Stimulated activated effector memory CD8-positive, alpha-beta T cell treated with anti-CD3 and anti-CD28 coated beads, Interleukin-12 subunit alpha, Interleukin-12 subunit beta, amount 100 ng/mL, for 72 hours (primary cell): Measurements from ENCODE around the gene UQCC2.

Experiments
- ATAC-seq: fragments of 150-1000 bp; cut with Tn5 transposase; 2 replicates; pipeline ENCODE4 v1.10.0; 2021
- DNase-seq, 2 donors: peaks; one replicate each; pipeline ENCODE4 v3.0.0; 2021 to 2022; ENCODE audit warnings: low spot score in 2 of 2
- H3K27ac Mint-ChIP-seq: one replicate; pipeline ENCODE4 v1.8.0; 2022; ENCODE audit warnings: mild to moderate bottlenecking, mixed read lengths
- H3K36me3 Mint-ChIP-seq: one replicate; pipeline ENCODE4 v1.8.0; 2022; ENCODE audit warnings: mild to moderate bottlenecking, mixed read lengths
- H3K4me1 Mint-ChIP-seq: one replicate; pipeline ENCODE4 v1.8.0; 2022; ENCODE audit warnings: mixed read lengths
- H3K4me3 Mint-ChIP-seq: one replicate; pipeline ENCODE4 v1.8.0; 2022; ENCODE audit warnings: mild to moderate bottlenecking, mixed read lengths
- H3K9me3 Mint-ChIP-seq: one replicate; pipeline ENCODE4 v1.8.0; 2022; ENCODE audit warnings: mixed read lengths

Gene UQCC2

GRCh38 chr6:33722103-33722623 lies 10.7 kb upstream of the UQCC2 start:
- H3K27ac Mint-ChIP-seq, result no peak overlapping the region
- no peak for ATAC-seq
- H3K36me3 Mint-ChIP-seq, result no peaks in the 10 kb centered on the region
- H3K4me1 Mint-ChIP-seq, result no peaks in the 10 kb centered on the region
- DNase-seq, result no peak
- no peak overlapping the region for H3K4me3 Mint-ChIP-seq
- no peaks in the 10 kb centered on the region for H3K9me3 Mint-ChIP-seq

- H3K9me3 Mint-ChIP-seq, result no peaks in the 10 kb centered on the region
- H3K4me1 Mint-ChIP-seq, result no peaks in the 10 kb centered on the region
- ATAC-seq, result no peak
- H3K4me3 Mint-ChIP-seq, result no peak overlapping the region
- H3K36me3 Mint-ChIP-seq, result no peaks in the 10 kb centered on the region
- no peak for DNase-seq
- H3K27ac Mint-ChIP-seq, result no peak overlapping the region
Measured at GRCh38 chr6:33721508-33721907, 10.0 kb upstream of the UQCC2 start.

GRCh38 chr6:33720998-33721397 lies 9.5 kb upstream of the UQCC2 start:
- H3K4me1 Mint-ChIP-seq, result no peaks in the 10 kb centered on the region
- no peaks in the 10 kb centered on the region for H3K9me3 Mint-ChIP-seq
- no peak overlapping the region for H3K27ac Mint-ChIP-seq
- H3K36me3 Mint-ChIP-seq, result no peaks in the 10 kb centered on the region
- H3K4me3 Mint-ChIP-seq, result no peak overlapping the region
- no peak for DNase-seq
- no peak for ATAC-seq

- Mint-ChIP-seq H3K9me3 (no peaks in the 10 kb centered on the region), H3K36me3 (no peaks in the 10 kb centered on the region), H3K4me3 (no peak overlapping the region), H3K4me1 (no peaks in the 10 kb centered on the region), H3K27ac (no peak overlapping the region)
- ATAC-seq (no peak), DNase-seq (no peak)
Measured at GRCh38 chr6:33719326-33719987, 8.0 kb upstream of the UQCC2 start.

- Mint-ChIP-seq H3K4me1 (no peaks in the 10 kb centered on the region), H3K4me3 (no peak overlapping the region), H3K27ac (no peak overlapping the region), H3K9me3 (no peaks in the 10 kb centered on the region), H3K36me3 (no peaks in the 10 kb centered on the region)
- ATAC-seq (peak; percentile 52), DNase-seq (no peak)
Measured at GRCh38 chr6:33718713-33719112, 7.2 kb upstream of the UQCC2 start.

- no peaks in the 10 kb centered on the region for H3K36me3 Mint-ChIP-seq
- ATAC-seq, result no peak
Measured at GRCh38 chr6:33717934-33718455, 6.5 kb upstream of the UQCC2 start.

GRCh38 chr6:33716890-33717632 lies 5.6 kb upstream of the UQCC2 start:
- ATAC-seq, result no peak
- Mint-ChIP-seq H3K9me3 (no peaks in the 10 kb centered on the region), H3K27ac (no peak overlapping the region), H3K36me3 (peaks cover 1% of the 10 kb centered on the region), H3K4me3 (no peak overlapping the region), H3K4me1 (peaks cover 2% of the 10 kb centered on the region)
- no peak for DNase-seq

More at GRCh38 chr6:33717934-33718455, 6.5 kb upstream of the UQCC2 start:
- Mint-ChIP-seq H3K4me3 (no peak overlapping the region), H3K27ac (no peak overlapping the region), H3K9me3 (no peaks in the 10 kb centered on the region), H3K4me1 (no peaks in the 10 kb centered on the region)
- no peak for DNase-seq

- ATAC-seq, result no peak
- Mint-ChIP-seq H3K36me3 (peaks cover 8% of the 10 kb centered on the region), H3K4me3 (no peak overlapping the region), H3K9me3 (no peaks in the 10 kb centered on the region), H3K4me1 (peaks cover 9% of the 10 kb centered on the region), H3K27ac (no peak overlapping the region)
- DNase-seq, result no peak
Measured at GRCh38 chr6:33716379-33716778, 4.9 kb upstream of the UQCC2 start.

- Mint-ChIP-seq H3K4me1 (peaks cover 24% of the 10 kb centered on the region), H3K9me3 (no peaks in the 10 kb centered on the region), H3K27ac (no peak overlapping the region), H3K4me3 (no peak overlapping the region), H3K36me3 (peaks cover 27% of the 10 kb centered on the region)
- DNase-seq, result no peak
- no peak for ATAC-seq
Measured at GRCh38 chr6:33714385-33715040, 3.0 kb upstream of the UQCC2 start.

- H3K4me3 Mint-ChIP-seq, result no peak overlapping the region
- H3K27ac Mint-ChIP-seq, result no peak overlapping the region
- H3K36me3 Mint-ChIP-seq, result peaks cover 34% of the 10 kb centered on the region
- H3K4me1 Mint-ChIP-seq, result peaks cover 30% of the 10 kb centered on the region
- no peaks in the 10 kb centered on the region for H3K9me3 Mint-ChIP-seq
- ATAC-seq (no peak), DNase-seq (no peak)
Measured at GRCh38 chr6:33713786-33714185, 2.3 kb upstream of the UQCC2 start.

GRCh38 chr6:33712914-33713313 lies 1.4 kb upstream of the UQCC2 start:
- no peak for DNase-seq
- no peak overlapping the region for H3K27ac Mint-ChIP-seq
- peaks cover 30% of the 10 kb centered on the region for H3K4me1 Mint-ChIP-seq
- no peak overlapping the region for H3K4me3 Mint-ChIP-seq
- H3K36me3 Mint-ChIP-seq, result peaks cover 43% of the 10 kb centered on the region
- ATAC-seq, result no peak
- no peaks in the 10 kb centered on the region for H3K9me3 Mint-ChIP-seq

GRCh38 chr6:33710296-33711121 lies 991 bp downstream of the UQCC2 start:
- DNase-seq, result no peak
- no peaks in the 10 kb centered on the region for H3K9me3 Mint-ChIP-seq
- ATAC-seq, result no peak

GRCh38 chr6:33709605-33710295 lies 1.8 kb downstream of the UQCC2 start:
- no peak for ATAC-seq

More at GRCh38 chr6:33710296-33711121, 991 bp downstream of the UQCC2 start:
- Mint-ChIP-seq H3K27ac (peak overlapping the region; percentile 99), H3K36me3 (peaks cover 52% of the 10 kb centered on the region), H3K4me1 (peaks cover 35% of the 10 kb centered on the region), H3K4me3 (peak overlapping the region; percentile 97)

GRCh38 chr6:33708516-33709204 lies 2.8 kb downstream of the UQCC2 start:
- H3K4me3 Mint-ChIP-seq, result no peak overlapping the region
- H3K36me3 Mint-ChIP-seq, result peaks cover 59% of the 10 kb centered on the region
- peaks cover 35% of the 10 kb centered on the region for H3K4me1 Mint-ChIP-seq

More at GRCh38 chr6:33709605-33710295, 1.8 kb downstream of the UQCC2 start:
- H3K36me3 Mint-ChIP-seq, result peaks cover 53% of the 10 kb centered on the region
- H3K4me1 Mint-ChIP-seq, result peaks cover 35% of the 10 kb centered on the region
- H3K9me3 Mint-ChIP-seq, result no peaks in the 10 kb centered on the region
- peak overlapping the region; percentile 99 for H3K27ac Mint-ChIP-seq
- DNase-seq, result no peak
- peak overlapping the region; percentile 97 for H3K4me3 Mint-ChIP-seq

More at GRCh38 chr6:33708516-33709204, 2.8 kb downstream of the UQCC2 start:
- DNase-seq (no peak), ATAC-seq (no peak)
- H3K9me3 Mint-ChIP-seq, result no peaks in the 10 kb centered on the region
- peak overlapping the region; percentile 26 for H3K27ac Mint-ChIP-seq
